ENCODE data around the gene GABPB2. TPM values are rescaled to one million over a fixed set of nuclear protein-coding genes. Genes with fewer than 3 reads are reported as not detected.
A peak's percentile ranks its signal among the peaks of the same experiment; 100 is the strongest.

Gene GABPB2
- total RNA-seq, 1 experiment from 2014 or later = 6.4 TPM

GRCh38 chr1:151061704-151062103 is 8.9 kb upstream of the GABPB2 start:
- H3K9me3 ChIP-seq (ENCODE audit: low read length) = no peaks in the 10 kb centered on the region
- TF ChIP-seq CTCF (conservative IDR thresholded peaks at IDR 0.05; ENCODE audit: low read depth, low read length) = no peak
- TF ChIP-seq EZH2 (IDR thresholded peaks at IDR 0.05; ENCODE audit: low read length, unreplicated experiment) = no peak
- no peak for TF ChIP-seq EZH2phosphoT487 (IDR thresholded peaks at IDR 0.05; ENCODE audit: borderline replicate concordance, low read length)
- H3K4me1 ChIP-seq (ENCODE audit: insufficient read depth, low read length) = peaks cover 35% of the 10 kb centered on the region
- no TSS peak for BruUV-seq (replicated peaks)
- H3K9ac ChIP-seq (ENCODE audit: low read length) = peak overlapping the region; percentile 94
- ATAC-seq (no peak), DNase-seq (no peak)
- H3K36me3 ChIP-seq (ENCODE audit: low read depth, low read length) = peaks cover under 1% of the 10 kb centered on the region; the same call in 1 of the 2 replicates
- CTCF ChIA-PET = no interaction called here
- no peaks in the 10 kb centered on the region for H3K27me3 ChIP-seq (ENCODE audit: low read length)
- POLR2A ChIA-PET (ENCODE audit: unreplicated experiment) = no interaction called here
- H3K4me3 ChIP-seq (ENCODE audit: low read length) = peak overlapping the region; percentile 99
- H4K20me1 ChIP-seq (ENCODE audit: low read length) = peaks cover 16% of the 10 kb centered on the region; the same call in 1 of the 2 replicates
- peak overlapping the region; percentile 100 for H3K4me2 ChIP-seq (ENCODE audit: low read length)
- peak overlapping the region; percentile 77 for H3K27ac ChIP-seq (ENCODE audit: low read length)
- H2AFZ ChIP-seq (ENCODE audit: low read length) = no peak overlapping the region
- no peaks in the 10 kb centered on the region for H3F3A ChIP-seq (ENCODE audit: low read length, unreplicated experiment)
- H3K9me2 ChIP-seq (replicated peaks; ENCODE audit: low read length) = no peaks in the 10 kb centered on the region
- H3K79me2 ChIP-seq (ENCODE audit: low read length) = peaks cover 95% of the 10 kb centered on the region
- intact Hi-C loops (cut with micrococcal nuclease) = no loop called here

GRCh38 chr1:151062741-151063371 is 7.7 kb upstream of the GABPB2 start:
- intact Hi-C loops (cut with micrococcal nuclease) = no loop called here
- BruUV-seq (replicated peaks) = no TSS peak

More at GRCh38 chr1:151062741-151063371, 7.7 kb upstream of the GABPB2 start:
- H3K36me3 ChIP-seq (ENCODE audit: low read depth, low read length) = no peaks in the 10 kb centered on the region; the same call in 1 of the 2 replicates
- H3K27ac ChIP-seq (ENCODE audit: low read length) = peak overlapping the region; percentile 34
- peak overlapping the region; percentile 100 for H3K4me2 ChIP-seq (ENCODE audit: low read length)
- H2AFZ ChIP-seq (ENCODE audit: low read length) = peak overlapping the region; percentile 24; the same call in 1 of the 2 replicates
- peak overlapping the region; percentile 31; the same call in 1 of the 2 replicates for H3K9ac ChIP-seq (ENCODE audit: low read length)
- no peak for ATAC-seq
- no peaks in the 10 kb centered on the region for H3K27me3 ChIP-seq (ENCODE audit: low read length)
- peaks cover 87% of the 10 kb centered on the region for H3K79me2 ChIP-seq (ENCODE audit: low read length)
- ChIA-PET CTCF (no interaction called here), POLR2A (ENCODE audit: unreplicated experiment) (interaction anchor here (0.5 to 0.6 kb wide), 2 partner anchors 484 to 523 kb away, joined by 5 to 20 read pairs; no protein-coding TSS in a partner anchor)
- peaks cover 25% of the 10 kb centered on the region for H3K4me1 ChIP-seq (ENCODE audit: insufficient read depth, low read length)
- H3F3A ChIP-seq (ENCODE audit: low read length, unreplicated experiment) = no peaks in the 10 kb centered on the region
- no peaks in the 10 kb centered on the region for H3K9me3 ChIP-seq (ENCODE audit: low read length)
- H3K4me3 ChIP-seq (ENCODE audit: low read length) = peak overlapping the region; percentile 99
- H3K9me2 ChIP-seq (replicated peaks; ENCODE audit: low read length) = no peaks in the 10 kb centered on the region
- H4K20me1 ChIP-seq (ENCODE audit: low read length) = peaks cover 7% of the 10 kb centered on the region; the same call in 1 of the 2 replicates
- peak; percentile 53 for DNase-seq
- TF ChIP-seq EZH2 (IDR thresholded peaks at IDR 0.05; ENCODE audit: low read length, unreplicated experiment) = no peak
- no peak for TF ChIP-seq EZH2phosphoT487 (IDR thresholded peaks at IDR 0.05; ENCODE audit: borderline replicate concordance, low read length)
- TF ChIP-seq CTCF (conservative IDR thresholded peaks at IDR 0.05; ENCODE audit: low read depth, low read length) = no peak

All from PC-3 (cell line).